Epithelial cell of proximal tubule (primary cell): Measurements from ENCODE around the gene GPR148. TPM values are rescaled to one million over a fixed set of nuclear protein-coding genes. Genes with fewer than 3 reads are reported as not detected.

Experiments
- DNase-seq: peaks from one replicate; pipeline ENCODE4 v3.0.0-alpha.2; 2011; ENCODE audit warnings: low read depth
- H3K4me3 ChIP-seq: 2 replicates; pipeline ENCODE4 v1.5.1; 2011; ENCODE audit warnings: low read depth, mild to moderate bottlenecking, low read length
- CTCF ChIP-seq: conservative IDR thresholded peaks from 2 replicates; pipeline ENCODE4 v1.5.1; 2012; ENCODE audit warnings: low read depth, mild to moderate bottlenecking, low read length
- total RNA-seq: library from RNA; depleted of rRNA; stranded (reverse); fragments of >200 nt; gene quantifications from 2 replicates; pipeline ENCODE4 v1.2.3, GENCODE V29; 2015

GPR148 gene
- total RNA-seq, 1 donor from 2014 or later = not detected

DNA sequence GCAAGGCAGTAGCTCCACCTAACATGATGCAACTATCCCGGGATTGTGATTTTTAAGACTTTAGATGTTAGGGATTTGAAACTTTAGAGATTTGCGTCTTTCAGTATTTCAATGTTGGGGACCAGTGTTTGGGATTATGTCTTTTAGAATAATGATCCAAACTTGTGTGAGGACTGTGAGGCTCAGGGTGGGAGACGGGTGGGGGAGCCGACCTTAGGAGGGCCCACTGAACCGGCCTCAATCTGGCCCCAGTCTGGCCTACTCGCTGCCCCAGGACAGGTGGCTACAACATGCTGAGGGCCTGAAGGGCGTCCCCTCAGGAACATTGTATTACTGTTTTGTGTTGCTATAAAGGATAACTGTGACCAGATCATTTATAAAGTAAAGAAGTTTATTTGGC is 37.2 kb downstream of the GPR148 start:
- DNase-seq = no peak
- H3K4me3 ChIP-seq = no peak overlapping the region
- TF ChIP-seq CTCF = no peak

DNA sequence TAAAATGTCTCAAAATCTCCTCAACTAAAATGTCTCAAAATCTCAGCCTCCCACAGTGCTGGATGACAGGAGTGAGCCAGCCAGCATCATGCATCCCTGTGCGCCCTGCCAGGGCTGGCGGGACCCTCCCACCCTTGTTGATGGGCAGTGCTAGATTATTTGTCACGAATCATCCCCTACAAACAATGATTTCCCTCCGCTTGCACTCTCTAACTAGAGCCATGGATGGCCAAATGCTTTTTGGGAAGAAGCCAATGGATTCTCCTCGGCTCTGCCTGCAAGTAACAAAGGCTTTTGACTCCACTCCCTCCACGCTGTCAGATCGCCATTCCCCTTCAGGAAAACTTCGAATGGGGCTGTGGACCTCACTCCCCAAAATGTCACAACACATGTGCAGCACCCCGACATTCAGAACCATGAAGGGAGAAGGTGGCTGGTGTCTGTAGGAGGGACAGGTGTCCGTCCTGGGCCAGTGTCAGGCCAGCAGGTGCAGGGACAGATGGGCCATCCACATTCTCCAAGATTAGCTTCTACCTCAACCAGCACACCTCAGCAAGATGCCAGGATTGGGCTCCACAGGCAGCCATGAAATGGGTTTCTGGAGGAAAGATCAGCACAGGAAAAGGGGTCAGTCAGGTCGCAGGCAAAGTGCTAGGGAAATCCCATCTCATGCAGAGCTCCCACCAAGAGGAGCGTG is 38.0 kb downstream of the GPR148 start:
- no peak overlapping the region for H3K4me3 ChIP-seq
- DNase-seq = no peak
- TF ChIP-seq CTCF = no peak

GRCh38 chr2:130767408-130767775 is 38.5 kb downstream of the GPR148 start:
- no peak overlapping the region for H3K4me3 ChIP-seq
- no peak for TF ChIP-seq CTCF
- DNase-seq = no peak

DNA sequence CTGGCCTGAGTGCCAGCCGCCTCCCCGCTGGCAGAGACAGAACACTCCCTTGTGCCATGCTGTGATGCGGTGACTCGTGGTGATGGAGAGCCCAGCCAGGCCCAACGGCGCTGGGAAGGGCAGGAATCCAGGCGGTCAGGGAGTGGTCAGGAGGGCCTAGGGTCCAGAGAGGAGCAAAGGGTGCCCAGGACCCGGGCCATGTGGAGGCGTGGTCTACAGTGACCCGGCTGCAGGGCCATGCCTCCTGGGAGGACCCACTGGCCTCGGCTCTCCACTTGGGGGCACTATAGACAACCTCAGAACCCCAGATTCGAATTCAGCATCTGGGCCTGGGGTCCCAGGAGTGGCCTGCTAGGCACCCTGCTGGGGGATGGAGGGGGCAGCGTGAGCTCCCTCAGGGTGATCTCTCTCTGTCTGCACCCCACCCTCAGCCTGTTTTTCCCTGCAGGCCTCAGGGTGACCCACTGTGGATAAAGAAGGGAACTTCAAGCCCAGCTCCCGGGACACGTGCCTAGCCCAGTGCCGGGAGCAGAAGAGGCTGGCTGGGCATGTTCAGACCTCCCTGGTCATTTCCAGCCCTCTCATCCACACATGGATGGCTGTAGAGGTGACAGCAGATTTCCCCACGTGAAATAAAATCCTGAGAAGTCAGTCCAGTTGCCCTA is 39.5 kb downstream of the GPR148 start:
- TF ChIP-seq CTCF = no peak
- DNase-seq = no peak
- no peak overlapping the region for H3K4me3 ChIP-seq

DNA sequence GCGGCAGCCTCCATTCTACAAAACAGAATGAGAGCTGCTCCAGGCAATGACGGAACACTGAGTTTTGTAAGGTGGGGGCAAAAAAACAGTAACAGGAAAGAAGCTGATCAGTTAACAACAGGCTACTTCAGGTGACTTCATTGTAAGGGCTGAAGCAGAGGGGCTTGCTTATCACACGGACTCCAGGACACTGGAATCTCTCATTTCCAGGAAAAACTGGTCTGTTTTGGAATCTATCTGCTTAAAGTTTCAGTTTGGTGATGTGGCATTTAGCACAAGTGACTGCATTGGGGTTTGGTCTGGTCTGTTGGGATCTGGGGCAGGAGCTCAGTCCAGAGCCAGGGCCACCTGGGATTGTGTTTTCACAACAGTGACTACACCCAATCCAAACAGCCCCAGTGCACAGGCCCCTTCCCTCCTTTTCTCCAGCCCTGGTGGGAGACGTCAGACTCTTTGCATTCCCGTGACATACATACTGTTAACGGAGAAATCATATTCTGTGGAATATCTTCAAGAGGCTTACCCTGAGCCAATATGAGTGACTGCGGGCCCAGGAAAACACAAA is 40.6 kb downstream of the GPR148 start:
- no peak for TF ChIP-seq CTCF
- no peak overlapping the region for H3K4me3 ChIP-seq
- no peak for DNase-seq

GRCh38 chr2:130776550-130776949 is 47.7 kb downstream of the GPR148 start:
- no peak overlapping the region for H3K4me3 ChIP-seq
- no peak for TF ChIP-seq CTCF

GRCh38 chr2:130778781-130779180 is 49.9 kb downstream of the GPR148 start:
- TF ChIP-seq CTCF = no peak
- no peak overlapping the region for H3K4me3 ChIP-seq
- no peak for DNase-seq

More at GRCh38 chr2:130776550-130776949, 47.7 kb downstream of the GPR148 start:
- no peak for DNase-seq
